Measurements from ENCODE around the gene MVB12B.

DNA sequence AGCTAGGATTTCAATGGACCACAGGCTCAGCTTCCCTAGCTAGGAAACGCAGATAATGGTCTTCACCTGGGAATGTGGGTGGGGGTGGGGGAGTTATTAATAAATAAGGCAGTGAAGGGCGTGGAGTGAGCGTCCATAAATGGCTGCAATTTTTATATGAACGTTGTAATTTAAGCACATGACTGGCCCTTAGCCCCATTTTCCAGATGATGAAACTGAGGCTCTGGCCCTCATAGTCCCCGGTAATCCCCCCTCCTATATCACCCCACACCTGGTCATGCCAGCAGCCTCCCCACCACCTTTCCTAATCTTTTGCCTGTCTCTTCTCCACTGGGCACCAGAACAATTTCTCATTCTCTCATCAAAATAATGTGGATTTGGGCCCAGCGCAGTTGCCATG is 225.2 kb downstream of the MVB12B start:
- TF ChIP-seq, protein P1, sequence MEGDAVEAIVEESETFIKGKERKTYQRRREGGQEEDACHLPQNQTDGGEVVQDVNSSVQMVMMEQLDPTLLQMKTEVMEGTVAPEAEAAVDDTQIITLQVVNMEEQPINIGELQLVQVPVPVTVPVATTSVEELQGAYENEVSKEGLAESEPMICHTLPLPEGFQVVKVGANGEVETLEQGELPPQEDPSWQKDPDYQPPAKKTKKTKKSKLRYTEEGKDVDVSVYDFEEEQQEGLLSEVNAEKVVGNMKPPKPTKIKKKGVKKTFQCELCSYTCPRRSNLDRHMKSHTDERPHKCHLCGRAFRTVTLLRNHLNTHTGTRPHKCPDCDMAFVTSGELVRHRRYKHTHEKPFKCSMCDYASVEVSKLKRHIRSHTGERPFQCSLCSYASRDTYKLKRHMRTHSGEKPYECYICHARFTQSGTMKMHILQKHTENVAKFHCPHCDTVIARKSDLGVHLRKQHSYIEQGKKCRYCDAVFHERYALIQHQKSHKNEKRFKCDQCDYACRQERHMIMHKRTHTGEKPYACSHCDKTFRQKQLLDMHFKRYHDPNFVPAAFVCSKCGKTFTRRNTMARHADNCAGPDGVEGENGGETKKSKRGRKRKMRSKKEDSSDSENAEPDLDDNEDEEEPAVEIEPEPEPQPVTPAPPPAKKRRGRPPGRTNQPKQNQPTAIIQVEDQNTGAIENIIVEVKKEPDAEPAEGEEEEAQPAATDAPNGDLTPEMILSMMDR (IDR thresholded peaks at IDR 0.05), result no peak
- TF ChIP-seq POLR2A (IDR thresholded peaks at IDR 0.05), result no peak
